Suppressor macrophage (primary cell): ENCODE measurements around the gene KCNE1.
"Not testable (repeated sequence)": the region's sequence is repeated elsewhere in the genome, so short reads cannot be mapped to it uniquely, and the experiment has no call there.

Experiments used
- DNase-seq, 4 experiments: peaks; one replicate each; pipeline ENCODE4 v3.0.0-alpha.2; 2020 to 2022

KCNE1 gene

GRCh38 chr21:34510148-34511142 lies 1.6 kb downstream of the KCNE1 start:
- DNase-seq = peak; percentile 85 to 91 (median 88)

GRCh38 chr21:34509151-34509550 lies 2.9 kb downstream of the KCNE1 start:
- DNase-seq = peak in 1 of 4 experiments; percentile 30

- DNase-seq = no peak
These were observed 7.4 kb downstream of the KCNE1 start for GRCh38 chr21:34504595-34504994.

- DNase-seq = no peak
These were observed 9.4 kb downstream of the KCNE1 start for GRCh38 chr21:34502480-34503106.

GRCh38 chr21:34501716-34502115 lies 10.3 kb downstream of the KCNE1 start:
- no peak for DNase-seq

- no peak for DNase-seq
These were observed 11.8 kb downstream of the KCNE1 start for GRCh38 chr21:34500191-34500590.

- DNase-seq = no peak
These were observed 12.9 kb downstream of the KCNE1 start for GRCh38 chr21:34499116-34499515.

- DNase-seq = no peak
These were observed 13.4 kb downstream of the KCNE1 start for GRCh38 chr21:34498623-34499022.

GRCh38 chr21:34483854-34484253 lies 28.2 kb downstream of the KCNE1 start:
- DNase-seq = not testable (repeated sequence)

GRCh38 chr21:34483435-34483834 lies 28.6 kb downstream of the KCNE1 start:
- DNase-seq = not testable (repeated sequence)

- not testable (repeated sequence) for DNase-seq
These were observed 44.7 kb downstream of the KCNE1 start for GRCh38 chr21:34467333-34467732.

- DNase-seq = not testable (repeated sequence)
These were observed 52.6 kb downstream of the KCNE1 start for GRCh38 chr21:34459426-34459825.

- not testable (repeated sequence) for DNase-seq
These were observed 53.7 kb downstream of the KCNE1 start for GRCh38 chr21:34458266-34458665.

- not testable (repeated sequence) for DNase-seq
These were observed 55.8 kb downstream of the KCNE1 start for GRCh38 chr21:34456180-34456579.

GRCh38 chr21:34455628-34456027 lies 56.4 kb downstream of the KCNE1 start:
- DNase-seq = not testable (repeated sequence)

GRCh38 chr21:34447018-34447417 lies 65.0 kb downstream of the KCNE1 start:
- not testable (repeated sequence) for DNase-seq

- DNase-seq = not testable (repeated sequence)
These were observed 68.5 kb downstream of the KCNE1 start for GRCh38 chr21:34443486-34443885.

GRCh38 chr21:34429710-34430109 lies 82.3 kb downstream of the KCNE1 start:
- DNase-seq = not testable (repeated sequence)

GRCh38 chr21:34428441-34428840 lies 83.6 kb downstream of the KCNE1 start:
- DNase-seq = not testable (repeated sequence)

- not testable (repeated sequence) for DNase-seq
These were observed 84.7 kb downstream of the KCNE1 start for GRCh38 chr21:34427339-34427738.

GRCh38 chr21:34423805-34424204 lies 88.2 kb downstream of the KCNE1 start, which contains the start of gene SMIM34:
TSS of gene SMIM34 (minus strand) at chr21:34423951. CDS start at chr21:34423839, 112 bp downstream.
- not testable (repeated sequence) for DNase-seq

- not testable (repeated sequence) for DNase-seq
These were observed 94.4 kb downstream of the KCNE1 start for GRCh38 chr21:34417448-34418077.

GRCh38 chr21:34407294-34407693 lies 104.7 kb downstream of the KCNE1 start:
- DNase-seq = not testable (repeated sequence)
